ENCODE measurements around the gene AHR.
"Not testable (repeated sequence)": the region's sequence is repeated elsewhere in the genome, so short reads cannot be mapped to it uniquely, and the experiment has no call there.

Gene AHR

DNA sequence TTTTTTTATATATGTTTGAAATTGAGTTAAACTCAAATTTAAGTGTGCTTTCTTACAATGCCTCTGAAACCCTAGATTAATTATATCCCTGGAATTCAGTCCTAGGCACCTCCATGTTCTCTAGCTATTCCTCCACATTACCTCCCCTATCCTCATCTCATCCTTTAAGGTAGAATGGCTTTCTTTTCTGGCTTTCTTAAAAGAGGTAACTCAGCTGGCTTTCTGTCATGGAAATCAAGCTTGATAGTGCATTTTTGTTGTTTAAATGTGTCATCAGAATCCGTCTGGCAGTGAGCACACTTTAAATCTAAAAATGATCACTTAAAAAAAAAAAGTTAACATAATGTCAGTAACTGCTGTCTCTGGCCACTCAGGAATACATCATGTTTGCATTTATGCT lies 42.2 kb downstream of the AHR start:
- no peak for DNase-seq

DNA sequence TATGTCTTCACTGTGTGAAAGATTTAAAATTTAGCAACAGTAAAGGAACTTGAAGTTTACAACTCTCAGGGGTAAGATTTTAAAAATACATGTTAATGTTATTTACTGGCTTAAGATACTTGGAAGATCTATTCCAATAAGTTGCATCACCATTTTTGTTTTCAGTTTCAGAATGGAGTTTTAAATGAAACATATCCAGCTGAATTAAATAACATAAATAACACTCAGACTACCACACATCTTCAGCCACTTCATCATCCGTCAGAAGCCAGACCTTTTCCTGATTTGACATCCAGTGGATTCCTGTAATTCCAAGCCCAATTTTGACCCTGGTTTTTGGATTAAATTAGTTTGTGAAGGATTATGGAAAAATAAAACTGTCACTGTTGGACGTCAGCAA lies 44.3 kb downstream of the AHR start:
- no peak for DNase-seq

DNA sequence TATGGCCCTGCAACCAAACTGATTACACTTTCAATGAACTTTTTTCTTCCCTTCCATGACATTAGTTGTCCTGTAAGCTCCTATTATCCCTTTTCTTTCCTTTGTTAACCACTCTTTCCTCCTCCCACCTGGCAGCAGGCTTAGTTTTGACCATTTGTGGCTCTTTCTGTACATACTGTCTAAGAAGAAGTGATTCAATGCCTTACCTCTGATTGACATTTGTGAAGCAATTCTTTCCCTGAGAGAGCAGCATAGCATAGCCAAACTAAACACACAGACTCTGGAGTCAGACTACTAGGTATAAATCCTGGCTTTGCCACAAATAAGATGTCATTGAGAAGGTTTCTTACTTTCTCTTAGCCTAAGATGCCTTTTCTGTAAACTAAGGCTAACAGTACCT lies 48.9 kb downstream of the AHR start:
- DNase-seq = no peak

DNA sequence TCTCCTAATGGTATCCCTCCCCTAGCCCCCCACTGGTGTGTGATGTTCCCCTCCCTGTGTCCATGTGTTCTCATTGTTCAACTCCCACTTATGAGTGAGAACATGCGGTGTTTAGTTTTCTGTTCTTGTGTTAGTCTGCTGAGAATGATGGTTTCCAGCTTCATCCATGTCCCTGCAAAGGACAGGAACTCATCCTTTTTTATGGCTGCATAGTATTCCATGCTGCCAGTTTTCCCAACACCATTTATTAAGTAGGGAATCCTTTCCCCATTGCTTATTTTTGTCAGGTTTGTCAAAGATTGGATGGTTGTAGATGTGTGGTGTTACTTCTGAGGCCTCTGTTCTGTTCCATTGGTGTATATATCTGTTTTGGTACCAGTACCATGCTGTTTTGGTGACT lies 50.5 kb downstream of the AHR start:
- DNase-seq = not testable (repeated sequence)

DNA sequence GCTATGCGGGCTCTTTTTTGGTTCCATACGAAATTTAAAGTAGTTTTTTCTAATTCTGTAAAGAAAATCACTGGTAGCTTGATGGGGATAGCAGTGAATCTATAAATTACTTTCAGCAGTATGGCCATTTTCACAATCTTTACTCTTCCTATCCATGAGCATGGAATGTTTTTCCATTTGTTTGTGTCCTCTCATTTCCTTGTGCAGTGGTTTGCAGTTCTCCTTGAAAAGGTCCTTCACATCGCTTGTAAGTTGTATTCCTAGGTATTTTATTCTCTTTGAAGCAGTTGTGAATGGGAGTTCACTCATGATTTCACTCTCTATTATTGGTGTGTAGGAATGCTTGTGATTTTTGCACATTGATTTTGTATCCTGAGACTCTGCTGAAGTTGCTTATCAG lies 51.9 kb downstream of the AHR start:
- not testable (repeated sequence) for DNase-seq

DNA sequence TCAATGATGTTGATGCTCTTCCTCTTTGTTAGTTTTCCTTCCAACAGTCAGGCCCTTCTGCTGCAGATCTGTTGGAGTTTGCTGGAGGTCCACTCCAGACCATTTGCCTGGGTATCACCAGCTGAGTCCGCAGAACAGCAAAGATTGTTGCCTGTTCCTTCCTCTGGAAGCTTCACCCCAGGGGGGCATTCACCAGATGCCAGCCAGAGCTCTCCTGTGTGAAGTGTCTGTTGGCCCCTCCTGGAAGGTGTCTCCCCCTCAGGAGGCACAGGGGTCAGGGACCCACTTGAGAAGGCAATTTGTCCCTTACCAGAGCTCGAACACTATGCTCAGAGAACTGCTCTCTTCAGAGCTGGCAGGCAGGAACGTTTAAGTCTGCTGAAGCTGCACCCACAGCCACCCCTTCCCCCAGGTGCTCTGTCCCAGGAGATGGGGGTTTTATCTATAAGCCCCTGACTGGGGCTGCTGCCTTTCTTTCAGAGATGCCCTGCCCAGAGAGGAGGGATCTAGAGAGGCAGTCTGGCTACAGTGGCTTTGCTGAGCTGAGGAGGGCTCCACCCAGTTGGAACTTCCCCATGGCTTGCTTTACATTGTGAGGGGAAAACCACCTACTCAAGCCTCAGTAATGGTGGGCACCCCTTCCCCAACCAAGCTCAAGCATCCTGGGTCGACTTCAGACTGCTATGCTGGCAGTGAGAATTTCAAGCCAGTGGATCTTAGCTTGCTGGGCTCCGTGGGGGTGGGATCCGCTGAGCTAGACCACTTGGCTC lies 55.4 kb downstream of the AHR start:
- DNase-seq = not testable (repeated sequence)

DNA sequence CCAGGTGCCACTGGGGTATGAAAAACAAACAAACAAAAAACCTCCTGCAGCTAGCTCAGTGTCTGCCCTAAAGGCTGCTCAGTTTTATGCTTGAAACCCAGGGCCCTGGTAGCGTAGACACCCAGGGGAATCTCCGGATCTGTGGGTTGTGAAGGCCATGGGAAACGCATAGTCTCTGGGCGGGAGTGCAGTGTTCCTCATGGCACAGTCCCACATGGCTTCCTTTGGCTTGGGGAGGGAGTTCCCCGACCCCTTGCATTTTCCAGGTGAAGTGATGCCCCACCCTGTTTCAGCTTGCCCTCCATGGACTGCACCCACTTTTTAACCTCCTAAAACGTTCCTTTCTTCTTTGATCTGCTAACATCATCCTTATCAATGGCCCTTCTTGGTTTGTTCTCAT lies 56.0 kb downstream of the AHR start:
- DNase-seq = no peak

DNA sequence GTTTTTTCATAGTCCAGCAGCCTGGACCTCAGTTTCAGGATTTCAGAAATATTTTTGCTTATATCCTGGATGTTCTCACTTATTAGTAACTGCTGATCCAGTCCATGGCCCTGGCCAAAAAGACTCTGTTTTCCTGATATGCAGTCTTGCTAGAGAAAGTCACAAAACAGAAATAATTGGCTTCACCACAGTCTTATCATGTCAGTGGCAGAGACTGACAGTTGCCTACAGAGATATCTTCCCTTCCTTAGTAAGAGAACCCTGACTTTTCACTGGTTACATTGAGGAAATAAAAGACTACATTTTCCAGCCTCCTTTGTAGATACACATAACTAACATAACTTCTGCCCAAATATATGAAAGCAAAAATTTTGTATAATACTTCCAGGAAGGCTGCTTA lies 56.6 kb downstream of the AHR start:
- no peak for DNase-seq

DNA sequence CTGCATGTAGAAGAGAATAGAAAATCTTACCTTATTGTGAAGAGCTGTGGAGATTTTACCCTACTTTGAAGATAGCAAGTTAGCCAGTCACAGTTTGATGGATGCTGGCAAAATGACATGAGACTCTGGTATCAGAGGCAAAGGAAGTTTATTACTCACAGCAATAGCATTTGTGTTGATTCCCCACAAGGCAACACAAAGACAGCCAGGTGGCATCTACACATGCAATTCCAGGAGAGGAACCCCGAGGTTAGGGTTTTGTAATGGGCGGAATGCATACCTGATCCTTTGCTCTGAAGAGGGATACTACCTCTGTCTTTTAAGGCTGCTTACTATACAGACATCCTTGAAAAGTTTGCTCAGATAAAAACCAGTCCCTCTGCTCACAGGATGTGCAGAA lies 59.5 kb downstream of the AHR start:
- no peak for DNase-seq

DNA sequence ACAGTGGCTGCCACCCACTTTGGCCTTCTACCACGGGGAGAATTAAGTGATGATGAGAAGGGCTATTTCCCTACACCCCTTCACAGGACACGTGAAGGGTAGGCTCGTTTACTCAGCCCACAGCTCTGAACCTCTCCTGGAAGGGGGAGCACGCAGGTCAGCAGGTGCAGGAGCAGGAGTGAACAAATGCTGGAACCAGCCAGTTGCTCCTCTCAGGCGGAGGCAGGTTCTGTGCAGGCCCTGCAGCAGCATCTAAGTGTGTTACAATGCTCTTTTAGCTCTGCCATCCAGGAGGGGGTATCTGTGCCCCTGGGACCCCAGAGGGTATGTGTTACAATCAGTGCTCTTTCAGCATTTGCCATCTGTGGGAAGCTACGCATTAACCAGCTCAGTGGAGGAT lies 61.2 kb downstream of the AHR start:
- DNase-seq = no peak

DNA sequence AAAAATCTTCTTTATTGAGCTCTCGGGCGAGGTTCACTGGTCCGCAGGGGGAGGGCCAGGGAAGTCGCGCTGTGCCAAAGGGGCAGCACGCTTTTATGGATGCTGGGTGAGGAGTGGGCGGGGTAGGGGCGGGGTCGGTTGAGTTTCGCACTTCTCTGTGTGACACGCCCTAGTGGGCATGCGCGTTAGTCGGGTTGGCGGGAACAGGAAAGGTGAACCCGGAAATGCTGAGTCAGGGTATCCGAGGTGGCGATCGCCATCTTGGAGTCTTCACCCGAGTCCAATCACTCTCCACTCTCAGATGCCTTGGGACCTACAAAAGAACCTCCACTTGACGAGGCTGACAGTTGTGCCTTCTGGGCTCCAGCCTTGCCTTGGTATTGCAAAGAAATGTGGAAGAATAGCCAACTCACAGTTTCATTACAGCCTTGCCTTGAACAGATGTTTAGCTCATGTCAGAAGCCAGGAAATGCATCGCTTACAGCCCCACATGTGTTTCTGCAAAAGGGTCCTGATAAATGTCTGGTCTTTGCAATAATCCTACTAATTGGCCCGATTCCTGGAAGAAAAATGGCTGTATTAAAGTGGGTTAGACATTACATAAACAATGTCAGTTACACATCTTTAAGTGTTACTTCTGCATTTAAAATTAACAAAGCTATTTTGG lies 64.1 kb downstream of the AHR start:
- no peak for DNase-seq

DNA sequence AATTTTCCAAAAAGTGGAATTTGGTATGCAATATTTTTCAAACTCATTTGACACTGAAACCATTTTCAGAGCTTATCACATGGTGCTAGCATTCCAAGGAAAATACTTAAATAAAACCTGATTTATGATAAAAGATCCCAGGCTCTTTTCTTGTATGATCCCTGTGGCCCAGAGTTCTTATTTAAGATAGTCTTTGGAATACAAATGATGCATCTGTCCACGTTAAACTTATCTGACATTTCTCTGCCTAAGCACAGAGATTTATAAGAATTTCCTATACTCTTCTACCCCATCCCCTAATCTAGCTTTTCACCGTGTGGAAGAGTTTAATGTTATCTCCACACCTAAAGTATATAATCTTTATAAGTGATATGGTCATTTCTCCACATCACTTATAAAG lies 66.2 kb downstream of the AHR start:
- no peak for DNase-seq

DNA sequence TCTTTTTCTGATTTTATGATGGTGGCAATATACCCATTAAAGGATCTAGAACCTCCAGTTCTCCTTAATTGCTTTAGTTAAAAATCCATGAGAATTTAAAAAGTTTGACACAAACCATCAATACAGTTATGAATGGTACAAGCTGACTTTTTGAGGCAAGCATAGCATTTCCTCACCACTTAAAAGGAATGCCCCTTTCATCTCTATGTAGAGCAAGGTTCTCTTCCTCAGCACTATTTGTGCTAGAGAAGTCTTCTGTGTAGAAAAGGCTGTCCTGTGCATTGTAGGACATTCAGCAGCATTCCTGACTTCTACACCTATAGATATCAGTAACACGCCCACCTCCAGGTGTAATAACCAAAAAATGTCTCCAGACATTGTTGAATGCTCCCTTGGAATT lies 67.3 kb downstream of the AHR start:
- DNase-seq = no peak

DNA sequence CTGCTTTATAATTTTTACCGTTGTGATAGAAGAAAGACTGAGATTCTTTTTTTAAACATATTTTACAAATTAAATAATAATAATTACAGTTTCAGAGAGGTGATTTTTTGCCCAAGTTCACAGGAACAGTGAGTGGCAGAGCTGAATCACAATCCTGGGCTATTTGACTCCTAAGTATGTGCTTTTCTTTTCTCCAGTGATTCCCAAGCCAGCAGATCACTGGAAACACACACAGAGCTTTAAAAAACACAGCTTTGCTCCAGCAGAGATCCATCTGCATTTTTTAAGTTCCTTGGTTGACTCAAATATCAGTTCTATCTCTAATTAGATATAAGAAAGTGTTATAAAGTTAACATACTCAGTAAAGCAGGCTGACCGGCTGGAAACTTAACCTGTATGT lies 69.0 kb downstream of the AHR start:
- DNase-seq = no peak

DNA sequence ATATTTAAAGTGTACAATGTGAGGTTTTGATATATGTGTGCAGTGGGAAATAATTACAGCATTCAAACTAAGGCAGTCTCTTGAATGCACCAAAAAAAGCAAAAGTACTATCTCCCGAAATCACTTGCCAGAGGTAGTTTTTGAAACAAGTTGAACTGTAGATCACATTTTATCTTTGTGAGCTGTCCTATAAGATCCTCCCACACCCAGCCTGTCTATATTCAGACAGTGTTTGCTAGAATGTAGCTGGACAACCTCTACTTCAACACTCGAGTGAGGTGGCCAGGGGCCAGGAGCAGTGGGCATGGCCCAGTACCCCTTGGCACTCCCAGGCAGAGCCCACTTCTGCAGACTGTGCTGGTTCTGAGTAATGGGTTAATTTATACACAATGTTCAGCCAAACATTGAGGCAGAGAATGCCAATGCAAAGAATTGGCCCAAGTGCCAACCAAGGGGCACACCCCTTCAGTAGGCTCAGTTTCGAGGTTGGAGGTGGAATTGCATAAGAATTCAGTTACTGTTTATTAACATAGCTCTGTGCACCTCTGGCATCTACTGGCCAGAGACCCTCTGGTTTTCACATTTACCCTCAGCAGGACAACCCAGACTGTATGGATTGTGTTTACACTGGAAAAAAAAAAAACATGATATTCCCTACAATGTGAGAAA lies 70.5 kb downstream of the AHR start:
- no peak for DNase-seq

DNA sequence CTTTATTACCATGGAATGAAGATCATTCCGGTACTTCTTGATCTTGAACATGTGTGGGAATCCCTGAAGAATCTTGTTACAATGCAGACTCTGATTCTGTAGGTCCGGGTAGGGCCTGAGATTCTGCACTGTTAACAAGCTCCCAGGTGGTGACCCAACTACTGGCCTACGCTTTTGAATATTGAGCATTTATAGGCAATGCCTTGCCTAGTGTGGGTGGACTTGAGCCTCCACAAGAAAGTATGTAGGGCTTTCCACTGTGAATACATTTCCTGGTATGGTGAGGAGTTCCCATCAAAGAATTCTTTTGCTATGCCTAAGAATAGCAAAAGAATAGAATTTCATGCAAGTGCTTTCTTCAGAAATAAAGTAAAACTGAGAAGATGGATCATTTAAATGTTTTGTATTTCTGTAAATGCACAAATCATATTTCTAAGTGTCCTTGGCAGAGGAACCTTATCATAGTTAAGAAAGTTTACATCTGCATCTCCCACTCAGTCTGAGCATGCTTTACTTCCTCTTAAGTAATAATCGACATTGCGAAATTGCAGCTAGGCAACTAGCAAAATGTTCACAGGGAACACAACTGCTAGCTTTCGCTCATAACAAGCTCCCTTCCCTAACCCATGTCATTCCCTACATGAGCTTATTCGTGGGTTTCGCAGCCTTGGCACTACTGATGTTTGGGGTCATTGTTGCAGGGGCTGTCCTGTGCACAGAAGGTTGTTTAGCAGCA lies 71.4 kb downstream of the AHR start:
- DNase-seq = peak in 1 of 2 donors; percentile 17

DNA sequence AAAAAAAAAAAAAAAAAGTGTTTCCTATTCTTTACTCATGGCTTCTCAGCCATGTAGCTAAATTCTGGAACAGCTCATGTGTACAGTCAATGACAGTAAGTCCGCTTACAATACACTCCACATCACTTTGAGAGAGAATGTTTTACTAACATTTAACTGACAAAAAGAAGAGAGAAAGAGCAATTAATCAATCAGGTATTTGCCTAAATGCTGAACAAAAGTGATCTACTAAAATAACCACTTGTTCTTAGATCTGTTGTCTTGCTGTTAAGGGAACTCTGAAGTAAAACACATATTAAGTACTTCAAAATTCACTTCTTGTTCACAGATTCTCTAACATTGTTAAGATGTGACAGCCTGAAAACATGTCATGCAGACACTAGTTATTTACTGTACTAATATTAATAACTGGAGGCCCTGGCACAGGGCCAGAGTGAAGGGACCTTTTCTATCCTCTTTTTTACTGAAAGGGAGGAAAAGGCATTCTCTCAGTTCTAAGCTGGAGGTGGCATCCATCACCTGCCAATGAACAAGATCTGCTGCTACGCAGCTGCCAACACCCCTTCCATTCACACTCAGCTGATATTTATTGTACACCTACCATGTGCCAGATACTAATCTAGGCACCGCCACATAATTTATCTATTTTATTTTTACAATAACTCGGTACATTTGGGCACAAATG lies 72.6 kb downstream of the AHR start:
- no peak for DNase-seq

DNA sequence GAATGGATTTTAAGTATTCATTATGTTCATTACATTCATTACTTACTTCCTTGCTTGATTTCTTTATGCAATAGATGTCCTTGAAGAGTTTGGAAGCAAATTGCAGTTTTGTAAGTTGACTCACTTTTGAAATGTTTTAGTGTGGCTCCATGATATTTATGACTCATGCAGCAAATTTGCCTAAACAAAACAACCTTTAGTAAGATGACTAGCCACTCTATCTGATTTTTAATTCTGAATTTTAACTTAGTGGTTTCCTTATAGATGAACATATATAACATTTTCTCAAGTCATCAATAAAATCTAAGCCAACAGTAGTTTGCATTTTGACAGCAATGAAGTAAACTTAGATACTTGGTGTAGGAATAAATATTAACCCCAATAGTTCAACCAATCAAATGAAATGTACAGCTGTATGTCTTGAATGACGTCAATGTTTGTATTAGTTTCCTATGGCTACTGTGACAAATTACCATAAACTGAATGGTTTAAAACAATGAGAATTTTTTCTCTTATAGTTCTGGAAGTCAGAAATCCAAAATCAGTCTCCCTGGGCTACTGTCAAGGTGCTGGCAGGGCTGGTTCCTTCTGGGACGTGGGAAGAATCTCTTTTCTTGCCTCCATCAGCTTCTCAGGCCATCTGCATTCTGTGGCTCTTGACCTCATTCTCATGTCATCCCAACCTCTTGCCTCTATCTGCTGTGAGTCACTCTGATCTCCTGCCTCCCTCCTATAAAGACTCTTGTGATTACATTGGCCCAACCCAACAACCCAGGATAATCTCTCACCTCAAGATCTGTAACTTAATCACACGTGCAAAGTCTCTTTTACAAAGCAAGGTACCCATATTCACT lies 73.4 kb downstream of the AHR start:
- DNase-seq = no peak

DNA sequence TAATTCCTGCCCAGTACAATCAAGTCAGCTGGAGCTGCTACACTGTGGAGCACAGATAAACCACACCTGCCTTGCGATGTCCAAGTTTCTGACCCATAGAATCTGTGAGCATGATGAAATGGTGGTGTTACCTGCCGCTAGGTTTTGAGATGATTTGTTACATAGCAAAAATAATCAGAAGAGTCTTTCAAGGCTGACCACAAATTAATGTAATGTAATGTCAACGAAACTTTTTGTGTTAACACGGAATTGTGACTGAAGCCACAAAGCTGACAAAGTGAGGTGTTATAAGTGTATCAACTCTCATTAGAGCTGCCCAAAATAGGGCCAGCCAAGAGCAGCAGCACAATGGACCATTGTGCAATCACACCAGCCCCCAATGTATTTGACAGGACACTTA lies 75.7 kb downstream of the AHR start:
- no peak for DNase-seq

DNA sequence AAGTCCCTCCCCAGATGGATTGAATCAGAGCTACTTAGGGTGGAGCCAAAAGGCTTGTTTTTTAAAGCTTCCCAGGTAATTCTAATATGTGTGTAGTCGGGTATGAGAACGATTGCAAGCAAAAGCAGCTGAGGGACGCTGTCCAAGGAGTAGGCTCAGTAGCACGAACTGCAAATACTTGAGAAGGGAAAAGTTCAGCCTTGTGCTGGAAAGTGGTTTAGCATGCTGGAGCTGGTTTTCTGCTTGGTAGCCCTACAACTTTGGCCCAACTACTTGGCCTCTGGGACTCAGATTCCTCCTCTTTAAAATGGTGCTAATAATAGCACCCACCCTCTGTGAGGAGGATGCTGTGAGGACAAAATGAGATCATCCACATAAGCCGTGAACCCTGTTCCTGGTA lies 76.2 kb downstream of the AHR start:
- DNase-seq = no peak

DNA sequence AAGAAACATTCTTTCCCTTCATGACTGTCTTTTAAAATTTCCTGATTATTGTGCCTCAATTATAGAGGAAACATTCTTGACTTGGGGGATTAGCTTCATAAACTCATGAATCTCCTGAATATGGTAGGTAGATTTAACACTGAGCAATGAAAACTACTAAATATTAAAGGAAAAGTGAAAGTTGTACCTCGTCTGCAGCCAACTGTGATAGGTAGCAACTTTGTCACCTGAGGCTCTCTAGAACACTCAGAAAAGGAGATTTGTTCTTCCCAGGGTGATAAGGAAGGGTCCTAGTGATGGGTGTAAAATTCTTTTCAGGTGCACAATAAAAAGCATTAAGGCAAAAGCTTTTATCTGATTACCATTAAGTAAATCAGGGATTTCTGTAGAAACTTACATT lies 78.1 kb downstream of the AHR start:
- DNase-seq = no peak

Data from CD4-positive, alpha-beta T cell treated with Interleukin-4 for 1 hour (primary cell).